ENCODE data around the gene GDF15. TPM values are rescaled to one million over a fixed set of nuclear protein-coding genes. Genes with fewer than 3 reads are reported as not detected.

Gene GDF15
- total RNA-seq, 1 donor from 2014 or later, result 0.33 TPM

DNA sequence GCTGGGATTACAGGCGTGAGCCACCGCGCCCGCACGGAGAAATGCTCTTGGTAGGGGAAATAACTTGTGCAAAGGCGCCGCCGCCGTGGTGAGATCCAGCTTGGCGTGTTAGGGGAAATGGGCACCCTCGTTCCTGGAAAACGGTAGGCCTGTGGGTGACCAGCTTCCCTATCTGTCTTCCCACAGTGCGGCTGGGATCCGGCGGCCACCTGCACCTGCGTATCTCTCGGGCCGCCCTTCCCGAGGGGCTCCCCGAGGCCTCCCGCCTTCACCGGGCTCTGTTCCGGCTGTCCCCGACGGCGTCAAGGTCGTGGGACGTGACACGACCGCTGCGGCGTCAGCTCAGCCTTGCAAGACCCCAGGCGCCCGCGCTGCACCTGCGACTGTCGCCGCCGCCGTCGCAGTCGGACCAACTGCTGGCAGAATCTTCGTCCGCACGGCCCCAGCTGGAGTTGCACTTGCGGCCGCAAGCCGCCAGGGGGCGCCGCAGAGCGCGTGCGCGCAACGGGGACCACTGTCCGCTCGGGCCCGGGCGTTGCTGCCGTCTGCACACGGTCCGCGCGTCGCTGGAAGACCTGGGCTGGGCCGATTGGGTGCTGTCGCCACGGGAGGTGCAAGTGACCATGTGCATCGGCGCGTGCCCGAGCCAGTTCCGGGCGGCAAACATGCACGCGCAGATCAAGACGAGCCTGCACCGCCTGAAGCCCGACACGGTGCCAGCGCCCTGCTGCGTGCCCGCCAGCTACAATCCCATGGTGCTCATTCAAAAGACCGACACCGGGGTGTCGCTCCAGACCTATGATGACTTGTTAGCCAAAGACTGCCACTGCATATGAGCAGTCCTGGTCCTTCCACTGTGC, 2.4 kb downstream of the GDF15 start:
- intact Hi-C loops (cut with micrococcal nuclease), result no loop called here
- Histone ChIP-seq H3K4me3 (peak overlapping the region; percentile 58), H3K9me3 (replicated peaks) (peaks cover 4% of the 10 kb centered on the region), H3K27ac (replicated peaks) (peak overlapping the region; percentile 43), H3K36me3 (no peaks in the 10 kb centered on the region), H3K4me1 (peaks cover 34% of the 10 kb centered on the region), H3K27me3 (ENCODE audit: low read depth) (peaks cover 6% of the 10 kb centered on the region)
- DNase-seq, result peak; percentile 83
- peak; percentile 100 for TF ChIP-seq CTCF (IDR thresholded peaks at IDR 0.05; ENCODE audit: borderline replicate concordance)

- Histone ChIP-seq H3K27ac (replicated peaks) (peak overlapping the region; percentile 43), H3K36me3 (no peaks in the 10 kb centered on the region), H3K4me3 (peak overlapping the region; percentile 58), H3K9me3 (replicated peaks) (peaks cover 4% of the 10 kb centered on the region), H3K27me3 (ENCODE audit: low read depth) (peaks cover 6% of the 10 kb centered on the region), H3K4me1 (peaks cover 34% of the 10 kb centered on the region)
- DNase-seq, result no peak
- intact Hi-C loops (cut with micrococcal nuclease), result no loop called here
- TF ChIP-seq CTCF (IDR thresholded peaks at IDR 0.05; ENCODE audit: borderline replicate concordance), result no peak
These were observed 3.2 kb downstream of the GDF15 start for GRCh38 chr19:18388960-18389725.

- no peak overlapping the region for H3K4me3 ChIP-seq
- no peak for DNase-seq
- H3K27me3 ChIP-seq (ENCODE audit: low read depth), result peaks cover 6% of the 10 kb centered on the region
- no peak overlapping the region for H3K27ac ChIP-seq (replicated peaks)
- H3K36me3 ChIP-seq, result no peaks in the 10 kb centered on the region
- intact Hi-C loops (cut with micrococcal nuclease), result no loop called here
- peaks cover 4% of the 10 kb centered on the region for H3K9me3 ChIP-seq (replicated peaks)
- peaks cover 34% of the 10 kb centered on the region for H3K4me1 ChIP-seq
- TF ChIP-seq CTCF (IDR thresholded peaks at IDR 0.05; ENCODE audit: borderline replicate concordance), result no peak
These were observed 3.7 kb downstream of the GDF15 start for GRCh38 chr19:18389726-18390064.

DNA sequence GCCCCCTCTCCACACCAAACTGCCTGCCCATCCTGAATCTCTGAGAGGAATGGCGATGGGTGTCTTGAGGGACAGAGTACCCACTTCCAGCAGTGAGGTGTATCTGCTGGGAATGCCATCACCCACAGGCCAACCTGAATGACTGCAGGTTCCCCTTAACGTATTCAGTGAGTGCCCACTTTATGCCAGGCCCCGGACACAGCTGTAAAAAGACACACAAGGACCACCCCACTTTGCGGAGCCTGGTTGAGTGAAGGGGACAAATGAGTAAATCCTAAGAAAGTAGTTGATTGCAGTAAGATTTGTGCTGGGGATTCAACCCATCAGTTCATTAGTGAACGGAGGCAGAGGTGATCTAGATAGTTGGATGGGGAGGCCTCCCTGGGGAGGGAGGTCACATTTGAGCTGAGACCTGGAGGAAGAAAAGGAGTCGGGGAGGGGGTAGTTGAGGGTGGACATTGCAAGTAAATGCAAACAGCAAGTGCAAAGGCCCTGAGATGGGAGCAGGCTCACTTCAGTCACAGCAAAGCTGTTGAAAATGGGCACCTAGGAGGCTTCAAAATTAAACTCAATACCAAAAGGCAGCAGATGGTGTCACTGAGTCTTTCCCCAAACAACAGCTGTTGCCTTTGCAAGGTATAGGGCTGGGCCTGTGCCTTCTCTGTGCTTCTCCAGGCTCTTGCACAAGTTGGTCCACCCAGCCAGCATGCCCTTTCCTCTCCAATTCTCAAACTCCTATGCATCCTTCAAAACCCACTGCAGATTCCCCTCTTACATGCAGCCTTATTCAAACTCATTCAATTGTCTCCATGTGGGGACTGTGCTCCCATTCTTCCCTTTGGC, 4.3 kb downstream of the GDF15 start:
- Histone ChIP-seq H3K4me3 (no peak overlapping the region), H3K36me3 (no peaks in the 10 kb centered on the region), H3K27ac (replicated peaks) (no peak overlapping the region), H3K9me3 (replicated peaks) (peaks cover 4% of the 10 kb centered on the region), H3K4me1 (peaks cover 34% of the 10 kb centered on the region), H3K27me3 (ENCODE audit: low read depth) (peaks cover 2% of the 10 kb centered on the region)
- intact Hi-C loops (cut with micrococcal nuclease), result no loop called here
- no peak for DNase-seq
- no peak for TF ChIP-seq CTCF (IDR thresholded peaks at IDR 0.05; ENCODE audit: borderline replicate concordance)

GRCh38 chr19:18391509-18392075, 5.6 kb downstream of the GDF15 start:
- no peak for DNase-seq

More at GRCh38 chr19:18391509-18392075, 5.6 kb downstream of the GDF15 start:
- Histone ChIP-seq H3K27me3 (ENCODE audit: low read depth) (peaks cover 6% of the 10 kb centered on the region), H3K27ac (replicated peaks) (no peak overlapping the region), H3K4me1 (peaks cover 30% of the 10 kb centered on the region), H3K9me3 (replicated peaks) (peaks cover 4% of the 10 kb centered on the region), H3K4me3 (no peak overlapping the region), H3K36me3 (no peaks in the 10 kb centered on the region)
- intact Hi-C loops (cut with micrococcal nuclease), result no loop called here
- TF ChIP-seq CTCF (IDR thresholded peaks at IDR 0.05; ENCODE audit: borderline replicate concordance), result no peak

Data from left ventricle myocardium inferior (tissue), 1 donor.